ENCODE measurements around the gene PGA5. TPM values are rescaled to one million over a fixed set of nuclear protein-coding genes. Genes with fewer than 3 reads are reported as not detected.
"Not testable (repeated sequence)": the region's sequence is repeated elsewhere in the genome, so short reads cannot be mapped to it uniquely, and the experiment has no call there.

The PGA5 gene
- total RNA-seq (ENCODE audit: low replicate concordance) = 0.19 TPM in 1 of 2 replicates, not detected in the other

GRCh38 chr11:61240875-61241274 is at the start of gene PGA5:
Gene PGA5, plus strand, starts transcription at chr11:61241175. Its CDS starts 52 bp downstream, at chr11:61241227.
- H3K9me3 ChIP-seq (ENCODE audit: low read depth); H3F3A ChIP-seq (ENCODE audit: low read depth); DNase-seq (ENCODE audit: low spot score); H3K27ac Mint-ChIP-seq; H3K4me1 Mint-ChIP-seq; H4K20me1 ChIP-seq (ENCODE audit: low read depth); H2AFZ ChIP-seq (replicated peaks); H3K9ac ChIP-seq; H3K27me3 ChIP-seq; H3K4me3 ChIP-seq; H3K27me3 Mint-ChIP-seq (ENCODE audit: insufficient read depth, low read depth); H3K4me2 ChIP-seq; H3K4me1 ChIP-seq; H3K9me3 Mint-ChIP-seq; H3K36me3 Mint-ChIP-seq; H3K79me2 ChIP-seq (ENCODE audit: low read depth); H3K36me3 ChIP-seq; H3K4me3 Mint-ChIP-seq; H3K27ac ChIP-seq: not testable (repeated sequence)

GRCh38 chr11:61193596-61193995 is 47.4 kb upstream of the PGA5 start:
- peak overlapping the region; percentile 5 for H2AFZ ChIP-seq (replicated peaks)
- peaks cover 5% of the 10 kb centered on the region for H3K27me3 Mint-ChIP-seq (ENCODE audit: insufficient read depth, low read depth)
- no peak overlapping the region for H3K4me3 ChIP-seq
- peaks cover 5% of the 10 kb centered on the region for H3K4me1 Mint-ChIP-seq
- H3K4me1 ChIP-seq = no peaks in the 10 kb centered on the region
- no peaks in the 10 kb centered on the region for H3K36me3 Mint-ChIP-seq
- H3K27ac ChIP-seq = no peak overlapping the region
- TF ChIP-seq CTCF (IDR thresholded peaks at IDR 0.05) (no peak), EZH2phosphoT487 (IDR thresholded peaks at IDR 0.05) (no peak), EZH2 (IDR thresholded peaks at IDR 0.05) (no peak)
- no peaks in the 10 kb centered on the region for H4K20me1 ChIP-seq (ENCODE audit: low read depth)
- H3K4me2 ChIP-seq = no peak overlapping the region
- no peaks in the 10 kb centered on the region for H3K27me3 ChIP-seq
- H3K9ac ChIP-seq = no peak overlapping the region
- H3K79me2 ChIP-seq (ENCODE audit: low read depth) = no peaks in the 10 kb centered on the region
- H3K4me3 Mint-ChIP-seq = no peak overlapping the region
- no peaks in the 10 kb centered on the region for H3K9me3 Mint-ChIP-seq
- no peaks in the 10 kb centered on the region for H3F3A ChIP-seq (ENCODE audit: low read depth)
- DNase-seq (ENCODE audit: low spot score) = no peak
- no peak overlapping the region for H3K27ac Mint-ChIP-seq
- no peaks in the 10 kb centered on the region for H3K9me3 ChIP-seq (ENCODE audit: low read depth)
- no peaks in the 10 kb centered on the region for H3K36me3 ChIP-seq

GRCh38 chr11:61194169-61194671 is 46.8 kb upstream of the PGA5 start:
- H3K4me3 ChIP-seq = no peak overlapping the region
- no peaks in the 10 kb centered on the region for H3K4me1 ChIP-seq
- peak overlapping the region; percentile 5 for H2AFZ ChIP-seq (replicated peaks)
- Mint-ChIP-seq H3K27me3 (ENCODE audit: insufficient read depth, low read depth) (peaks cover 5% of the 10 kb centered on the region), H3K27ac (no peak overlapping the region), H3K4me1 (peaks cover 5% of the 10 kb centered on the region), H3K9me3 (peaks cover 1% of the 10 kb centered on the region), H3K4me3 (no peak overlapping the region), H3K36me3 (no peaks in the 10 kb centered on the region)
- no peak for TF ChIP-seq EZH2 (IDR thresholded peaks at IDR 0.05)
- no peak for TF ChIP-seq EZH2phosphoT487 (IDR thresholded peaks at IDR 0.05)
- no peak for TF ChIP-seq CTCF (IDR thresholded peaks at IDR 0.05)
- H4K20me1 ChIP-seq (ENCODE audit: low read depth) = no peaks in the 10 kb centered on the region
- no peak for DNase-seq (ENCODE audit: low spot score)
- no peaks in the 10 kb centered on the region for H3K27me3 ChIP-seq
- H3K36me3 ChIP-seq = no peaks in the 10 kb centered on the region
- no peaks in the 10 kb centered on the region for H3F3A ChIP-seq (ENCODE audit: low read depth)
- no peak overlapping the region for H3K9ac ChIP-seq
- no peaks in the 10 kb centered on the region for H3K79me2 ChIP-seq (ENCODE audit: low read depth)
- no peak overlapping the region for H3K27ac ChIP-seq
- no peaks in the 10 kb centered on the region for H3K9me3 ChIP-seq (ENCODE audit: low read depth)
- no peak overlapping the region for H3K4me2 ChIP-seq

- H3K27me3 Mint-ChIP-seq (ENCODE audit: insufficient read depth, low read depth) = peaks cover 7% of the 10 kb centered on the region
- H3K4me1 ChIP-seq = no peaks in the 10 kb centered on the region
- H3K4me3 ChIP-seq = no peak overlapping the region
- H3K9me3 Mint-ChIP-seq = peaks cover 3% of the 10 kb centered on the region
- no peaks in the 10 kb centered on the region for H3K9me3 ChIP-seq (ENCODE audit: low read depth)
- no peak overlapping the region for H3K4me2 ChIP-seq
- peak overlapping the region; percentile 26 for H3K27ac Mint-ChIP-seq
- TF ChIP-seq EZH2phosphoT487 (IDR thresholded peaks at IDR 0.05) (no peak), EZH2 (IDR thresholded peaks at IDR 0.05) (no peak), CTCF (IDR thresholded peaks at IDR 0.05) (no peak)
- no peak for DNase-seq (ENCODE audit: low spot score)
- H3K79me2 ChIP-seq (ENCODE audit: low read depth) = no peaks in the 10 kb centered on the region
- H3F3A ChIP-seq (ENCODE audit: low read depth) = no peaks in the 10 kb centered on the region
- no peaks in the 10 kb centered on the region for H3K27me3 ChIP-seq
- H2AFZ ChIP-seq (replicated peaks) = no peak overlapping the region
- H3K36me3 Mint-ChIP-seq = no peaks in the 10 kb centered on the region
- no peaks in the 10 kb centered on the region for H3K36me3 ChIP-seq
- no peaks in the 10 kb centered on the region for H4K20me1 ChIP-seq (ENCODE audit: low read depth)
- H3K27ac ChIP-seq = no peak overlapping the region
- peaks cover 5% of the 10 kb centered on the region for H3K4me1 Mint-ChIP-seq
- no peak overlapping the region for H3K4me3 Mint-ChIP-seq
- H3K9ac ChIP-seq = no peak overlapping the region
Observed at GRCh38 chr11:61194981-61195695, 45.8 kb upstream of the PGA5 start.
